IPS-NIHi11 (cell line): ENCODE data around the gene FHIT.

ENCODE experiments used
- DNase-seq: peaks from one replicate; pipeline ENCODE4 v3.0.0; 2012; ENCODE audit warnings: mixed read lengths, low spot score

The FHIT gene

GRCh38 chr3:59877263-59878037, 1373.8 kb downstream of the FHIT start:
- DNase-seq, result no peak

- no peak for DNase-seq
Measured at GRCh38 chr3:59876533-59877062, 1374.7 kb downstream of the FHIT start.

GRCh38 chr3:59873576-59874230, 1377.5 kb downstream of the FHIT start:
- DNase-seq, result no peak

- DNase-seq, result no peak
Measured at GRCh38 chr3:59872128-59872527, 1379.1 kb downstream of the FHIT start.

- DNase-seq, result no peak
Measured at GRCh38 chr3:59867185-59868002, 1383.9 kb downstream of the FHIT start.

GRCh38 chr3:59866076-59866475, 1385.2 kb downstream of the FHIT start:
- no peak for DNase-seq

- no peak for DNase-seq
Measured at GRCh38 chr3:59865351-59865750, 1385.9 kb downstream of the FHIT start.

GRCh38 chr3:59862686-59863085, 1388.6 kb downstream of the FHIT start:
- no peak for DNase-seq

- peak; percentile 83 for DNase-seq
Measured at GRCh38 chr3:59857589-59858346, 1393.5 kb downstream of the FHIT start.

- DNase-seq, result no peak
Measured at GRCh38 chr3:59856934-59857460, 1394.3 kb downstream of the FHIT start.

- no peak for DNase-seq
Measured at GRCh38 chr3:59854061-59854709, 1397.1 kb downstream of the FHIT start.

GRCh38 chr3:59850417-59850816, 1400.8 kb downstream of the FHIT start:
- no peak for DNase-seq

- DNase-seq, result no peak
Measured at GRCh38 chr3:59845386-59845785, 1405.9 kb downstream of the FHIT start.

GRCh38 chr3:59843821-59844220, 1407.4 kb downstream of the FHIT start:
- DNase-seq, result no peak

GRCh38 chr3:59839810-59840515, 1411.3 kb downstream of the FHIT start:
- no peak for DNase-seq

- DNase-seq, result no peak
Measured at GRCh38 chr3:59839283-59839682, 1412.0 kb downstream of the FHIT start.

- no peak for DNase-seq
Measured at GRCh38 chr3:59836531-59836930, 1414.7 kb downstream of the FHIT start.

GRCh38 chr3:59832702-59833101, 1418.5 kb downstream of the FHIT start:
- no peak for DNase-seq

- DNase-seq, result no peak
Measured at GRCh38 chr3:59832241-59832640, 1419.0 kb downstream of the FHIT start.

- DNase-seq, result no peak
Measured at GRCh38 chr3:59831394-59831793, 1419.9 kb downstream of the FHIT start.
